ENCODE measurements around the gene PDGFRA.

Gene PDGFRA

DNA sequence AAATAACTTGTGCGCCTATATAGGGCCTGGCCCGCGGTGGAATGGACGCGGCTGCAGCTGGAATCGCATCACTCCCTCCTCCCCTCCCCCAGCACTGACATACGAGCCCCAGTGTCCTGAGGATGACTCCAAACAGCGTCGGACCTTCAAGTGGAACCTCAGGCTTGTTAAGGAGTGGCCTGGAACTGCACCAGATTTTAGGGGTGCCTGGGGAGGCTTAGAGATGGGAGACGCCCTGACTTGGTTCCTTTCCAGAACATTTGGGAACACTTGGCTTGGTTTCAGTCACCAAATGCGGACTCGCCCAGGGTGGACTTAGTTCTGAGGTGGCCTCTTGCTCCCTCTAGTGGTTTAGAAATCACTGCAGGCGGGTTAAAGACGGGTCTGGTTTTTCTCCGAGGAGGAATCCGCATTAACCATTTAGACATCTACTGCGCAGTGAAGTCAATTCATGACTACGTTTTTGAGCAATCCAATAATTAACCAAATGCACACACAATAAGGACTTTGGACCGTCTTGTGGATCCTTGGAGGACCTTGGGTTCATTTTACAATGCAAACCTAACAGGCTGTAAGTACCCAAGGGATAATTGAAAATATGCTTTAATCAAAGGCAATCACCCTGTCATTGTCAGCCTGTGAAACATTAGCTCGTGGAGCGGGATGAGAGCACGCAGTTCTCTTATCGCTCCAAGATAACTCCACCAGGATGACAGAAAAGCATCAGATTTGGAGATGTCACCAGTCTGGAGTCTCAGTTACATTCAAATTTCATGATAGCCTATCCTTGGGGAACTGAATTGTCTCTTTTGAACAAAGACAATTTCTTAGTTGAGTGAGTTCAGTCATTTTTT, 11.2 kb upstream of the PDGFRA start (continued):
- TF ChIP-seq, protein P1, sequence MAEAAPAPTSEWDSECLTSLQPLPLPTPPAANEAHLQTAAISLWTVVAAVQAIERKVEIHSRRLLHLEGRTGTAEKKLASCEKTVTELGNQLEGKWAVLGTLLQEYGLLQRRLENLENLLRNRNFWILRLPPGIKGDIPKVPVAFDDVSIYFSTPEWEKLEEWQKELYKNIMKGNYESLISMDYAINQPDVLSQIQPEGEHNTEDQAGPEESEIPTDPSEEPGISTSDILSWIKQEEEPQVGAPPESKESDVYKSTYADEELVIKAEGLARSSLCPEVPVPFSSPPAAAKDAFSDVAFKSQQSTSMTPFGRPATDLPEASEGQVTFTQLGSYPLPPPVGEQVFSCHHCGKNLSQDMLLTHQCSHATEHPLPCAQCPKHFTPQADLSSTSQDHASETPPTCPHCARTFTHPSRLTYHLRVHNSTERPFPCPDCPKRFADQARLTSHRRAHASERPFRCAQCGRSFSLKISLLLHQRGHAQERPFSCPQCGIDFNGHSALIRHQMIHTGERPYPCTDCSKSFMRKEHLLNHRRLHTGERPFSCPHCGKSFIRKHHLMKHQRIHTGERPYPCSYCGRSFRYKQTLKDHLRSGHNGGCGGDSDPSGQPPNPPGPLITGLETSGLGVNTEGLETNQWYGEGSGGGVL (tag by site-specific recombination; IDR thresholded peaks at IDR 0.05), result no peak
- TF ChIP-seq SP7 (tag by site-specific recombination; IDR thresholded peaks at IDR 0.05) (peak; percentile 19; the same call in 1 of the 2 replicates), MYNN (tag by site-specific recombination; IDR thresholded peaks at IDR 0.05; ENCODE audit: borderline replicate concordance) (no peak), ZNF654 (tag by site-specific recombination; IDR thresholded peaks at IDR 0.05; ENCODE audit: low read depth) (peak; percentile 85), ZBTB7A (tag by site-specific recombination; IDR thresholded peaks at IDR 0.05; ENCODE audit: low read depth) (no peak), MEIS1 (CRISPR knock-in tag; IDR thresholded peaks at IDR 0.05; ENCODE audit: borderline replicate concordance) (no peak), ZNF549 (tag by site-specific recombination; IDR thresholded peaks at IDR 0.05) (no peak), SCRT2 (tag by site-specific recombination; IDR thresholded peaks at IDR 0.05) (no peak), ZBTB17 (tag by site-specific recombination; IDR thresholded peaks at IDR 0.05) (0 out of 2 replicates have a peak, but pooled peaks have one; percentile 14), HOXC10 (CRISPR knock-in tag; IDR thresholded peaks at IDR 0.05) (no peak), IKZF3 (tag by site-specific recombination; IDR thresholded peaks at IDR 0.05) (peak; percentile 75), WT1 (tag by site-specific recombination; IDR thresholded peaks at IDR 0.05) (no peak), ZNF24 (tag by site-specific recombination; IDR thresholded peaks at IDR 0.05) (no peak), ZSCAN30 (tag by site-specific recombination; IDR thresholded peaks at IDR 0.05) (0 out of 2 replicates have a peak, but pooled peaks have one; percentile 18), KLF1 (tag by site-specific recombination; IDR thresholded peaks at IDR 0.05) (peak; percentile 53), ZNF600 (tag by site-specific recombination; IDR thresholded peaks at IDR 0.05) (peak; percentile 90), ZNF561 (tag by site-specific recombination; IDR thresholded peaks at IDR 0.05; ENCODE audit: borderline replicate concordance) (peak; percentile 62; the same call in 1 of the 2 replicates), ZNF174 (tag by site-specific recombination; IDR thresholded peaks at IDR 0.05) (no peak), ZXDB (tag by site-specific recombination; IDR thresholded peaks at IDR 0.05) (0 out of 2 replicates have a peak, but pooled peaks have one; percentile 32), ZNF2 (tag by site-specific recombination; IDR thresholded peaks at IDR 0.05) (peak; percentile 79), ZNF501 (tag by site-specific recombination; IDR thresholded peaks at IDR 0.05) (peak; percentile 52; the same call in 1 of the 2 replicates), GLIS1 (tag by site-specific recombination; IDR thresholded peaks at IDR 0.05) (peak; percentile 15; the same call in 1 of the 2 replicates), ZNF629 (tag by site-specific recombination; IDR thresholded peaks at IDR 0.05) (0 out of 2 replicates have a peak, but pooled peaks have one; percentile 10), ZNF335 (tag by site-specific recombination; conservative IDR thresholded peaks at IDR 0.05) (0 out of 2 replicates have a peak, but pooled peaks have one; percentile 22)
- TF ChIP-seq, protein P2, sequence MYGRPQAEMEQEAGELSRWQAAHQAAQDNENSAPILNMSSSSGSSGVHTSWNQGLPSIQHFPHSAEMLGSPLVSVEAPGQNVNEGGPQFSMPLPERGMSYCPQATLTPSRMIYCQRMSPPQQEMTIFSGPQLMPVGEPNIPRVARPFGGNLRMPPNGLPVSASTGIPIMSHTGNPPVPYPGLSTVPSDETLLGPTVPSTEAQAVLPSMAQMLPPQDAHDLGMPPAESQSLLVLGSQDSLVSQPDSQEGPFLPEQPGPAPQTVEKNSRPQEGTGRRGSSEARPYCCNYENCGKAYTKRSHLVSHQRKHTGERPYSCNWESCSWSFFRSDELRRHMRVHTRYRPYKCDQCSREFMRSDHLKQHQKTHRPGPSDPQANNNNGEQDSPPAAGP (tag by site-specific recombination; IDR thresholded peaks at IDR 0.05), result peak; percentile 25; the same call in 1 of the 2 replicates

DNA sequence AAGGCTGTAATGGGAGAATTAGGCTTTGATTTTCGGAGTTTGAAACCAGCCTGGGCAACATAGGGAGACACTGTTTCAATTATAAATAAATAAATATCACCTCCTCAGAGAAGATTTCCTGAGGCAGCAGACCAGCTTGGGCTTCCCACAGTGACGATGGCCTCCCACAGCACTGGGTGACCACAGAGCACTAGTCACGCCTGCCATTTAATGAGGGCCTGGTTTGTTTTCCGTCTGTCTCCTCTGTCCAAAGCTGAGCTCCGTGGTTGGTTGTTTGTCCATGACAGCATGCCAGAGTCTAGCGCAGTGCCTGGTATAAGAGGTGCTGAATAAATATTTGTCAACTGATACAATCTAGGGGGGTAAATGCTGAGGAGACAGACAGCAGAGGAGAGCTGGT, 10.4 kb upstream of the PDGFRA start:
- Histone ChIP-seq H3K9me3 (ENCODE audit: control insufficient read depth, insufficient read depth, low read depth, low read length) (no peaks in the 10 kb centered on the region), H3K27ac (ENCODE audit: extremely low read depth, low read depth, low read length) (no peak overlapping the region), H3K4me1 (ENCODE audit: control insufficient read depth, insufficient read depth, low read length) (no peaks in the 10 kb centered on the region), H3K4me3 (ENCODE audit: low read depth, low read length) (no peak overlapping the region), H3K36me3 (ENCODE audit: control insufficient read depth in 2 of 2, insufficient read depth in 1 of 2, low read length in 2 of 2) (no peaks in the 10 kb centered on the region)
- POLR2A ChIA-PET, result no interaction called here
- CTCF ChIA-PET, result interaction anchor here (0.5 to 5.9 kb wide), 15 partner anchors 10 to 740 kb away, joined by 3 to 62 read pairs (median 4); partner anchors contain the start of gene PDGFRA
- no peak for TF ChIP-seq ZFP41 (tag by site-specific recombination; IDR thresholded peaks at IDR 0.05; ENCODE audit: borderline replicate concordance)
- TF ChIP-seq, protein P3, sequence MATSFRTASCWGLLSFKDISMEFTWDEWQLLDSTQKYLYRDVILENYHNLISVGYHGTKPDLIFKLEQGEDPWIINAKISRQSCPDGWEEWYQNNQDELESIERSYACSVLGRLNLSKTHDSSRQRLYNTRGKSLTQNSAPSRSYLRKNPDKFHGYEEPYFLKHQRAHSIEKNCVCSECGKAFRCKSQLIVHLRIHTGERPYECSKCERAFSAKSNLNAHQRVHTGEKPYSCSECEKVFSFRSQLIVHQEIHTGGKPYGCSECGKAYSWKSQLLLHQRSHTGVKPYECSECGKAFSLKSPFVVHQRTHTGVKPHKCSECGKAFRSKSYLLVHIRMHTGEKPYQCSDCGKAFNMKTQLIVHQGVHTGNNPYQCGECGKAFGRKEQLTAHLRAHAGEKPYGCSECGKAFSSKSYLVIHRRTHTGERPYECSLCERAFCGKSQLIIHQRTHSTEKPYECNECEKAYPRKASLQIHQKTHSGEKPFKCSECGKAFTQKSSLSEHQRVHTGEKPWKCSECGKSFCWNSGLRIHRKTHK (tag by site-specific recombination; IDR thresholded peaks at IDR 0.05), result no peak
- TF ChIP-seq, protein P4, sequence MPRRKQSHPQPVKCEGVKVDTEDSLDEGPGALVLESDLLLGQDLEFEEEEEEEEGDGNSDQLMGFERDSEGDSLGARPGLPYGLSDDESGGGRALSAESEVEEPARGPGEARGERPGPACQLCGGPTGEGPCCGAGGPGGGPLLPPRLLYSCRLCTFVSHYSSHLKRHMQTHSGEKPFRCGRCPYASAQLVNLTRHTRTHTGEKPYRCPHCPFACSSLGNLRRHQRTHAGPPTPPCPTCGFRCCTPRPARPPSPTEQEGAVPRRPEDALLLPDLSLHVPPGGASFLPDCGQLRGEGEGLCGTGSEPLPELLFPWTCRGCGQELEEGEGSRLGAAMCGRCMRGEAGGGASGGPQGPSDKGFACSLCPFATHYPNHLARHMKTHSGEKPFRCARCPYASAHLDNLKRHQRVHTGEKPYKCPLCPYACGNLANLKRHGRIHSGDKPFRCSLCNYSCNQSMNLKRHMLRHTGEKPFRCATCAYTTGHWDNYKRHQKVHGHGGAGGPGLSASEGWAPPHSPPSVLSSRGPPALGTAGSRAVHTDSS (tag by site-specific recombination; IDR thresholded peaks at IDR 0.05), result no peak
- TF ChIP-seq MEIS1 (CRISPR knock-in tag; IDR thresholded peaks at IDR 0.05; ENCODE audit: borderline replicate concordance), result no peak
- TF ChIP-seq ZNF274 (IDR thresholded peaks at IDR 0.05; ENCODE audit: low read length), result no peak
- no peak for TF ChIP-seq ZNF274 (tag by site-specific recombination; IDR thresholded peaks at IDR 0.05; ENCODE audit: borderline replicate concordance)
- no peak for TF ChIP-seq GFI1B (tag by site-specific recombination; IDR thresholded peaks at IDR 0.05)
- TF ChIP-seq KLF16 (tag by site-specific recombination; IDR thresholded peaks at IDR 0.05), result no peak

Measured in HEK293 (cell line).